HepG2 (cell line): ENCODE results near the gene PFN4. TPM values are rescaled to one million over a fixed set of nuclear protein-coding genes. Genes with fewer than 3 reads are reported as not detected.

ENCODE experiments used
- FOXA1 ChIP-seq, 2 experiments: fragments of 450-650 bp in 1 of 2; sonication (generic) in 1 of 2; formaldehyde crosslinking in 1 of 2; IDR thresholded peaks; 2 replicates each; pipeline versions ENCODE4 v1.4.0 to v1.6.1; 2016 to 2020; ENCODE audit warnings: missing genetic modification reagents in 1 of 2
- HMGXB4 ChIP-seq, 2 experiments: sonication (generic) in 1 of 2; formaldehyde crosslinking in 1 of 2; IDR thresholded peaks; 2 replicates each; pipeline versions ENCODE4 v1.4.0 to v1.6.1; 2018 to 2020; ENCODE audit warnings: missing genetic modification reagents in 2 of 2, borderline replicate concordance in 1 of 2, low read depth in 1 of 2, mild to moderate bottlenecking in 1 of 2, missing biosample characterization in 1 of 2
- ISX ChIP-seq: sonication (generic); formaldehyde crosslinking; conservative IDR thresholded peaks from 2 replicates; pipeline ENCODE4 v1.5.0; 2020; ENCODE audit warnings: missing genetic modification reagents
- KLF13 ChIP-seq: sonication (generic); formaldehyde crosslinking; IDR thresholded peaks from 2 replicates; pipeline ENCODE4 v1.4.0; 2020; ENCODE audit warnings: mild to moderate bottlenecking, missing genetic modification reagents
- PHF20 ChIP-seq: sonication (generic); formaldehyde crosslinking; IDR thresholded peaks from 2 replicates; pipeline ENCODE4 v1.5.0; 2020; ENCODE audit warnings: mild to moderate bottlenecking, missing genetic modification reagents
- RORA ChIP-seq: sonication (generic); formaldehyde crosslinking; IDR thresholded peaks from 2 replicates; pipeline ENCODE4 v1.5.0; 2020; ENCODE audit warnings: mild to moderate bottlenecking, missing genetic modification reagents, moderate library complexity
- SAP130 ChIP-seq: IDR thresholded peaks from 2 replicates; pipeline ENCODE4 v1.6.1; 2016; ENCODE audit warnings: low read depth
- SMC3 ChIP-seq: IDR thresholded peaks from 2 replicates; pipeline ENCODE4 v1.6.1; 2011; ENCODE audit warnings: low read length, improper control_type of control experiment
- SOX13 ChIP-seq, 3 experiments: fragments of 450-650 bp in 1 of 3; sonication (generic) in 1 of 3; formaldehyde crosslinking in 1 of 3; IDR thresholded peaks in 2 of 3; conservative IDR thresholded peaks in 1 of 3; 2 replicates each; pipeline versions ENCODE4 v1.5.0 to v1.6.1; 2016 to 2020; ENCODE audit warnings: antibody characterized with exemption in 1 of 3, mild to moderate bottlenecking in 1 of 3, missing compliant biosample characterization in 1 of 3, missing genetic modification reagents in 1 of 3, moderate library complexity in 1 of 3
- TBL1XR1 ChIP-seq: fragments of 150-350 bp; IDR thresholded peaks from 2 replicates; pipeline ENCODE4 v1.6.1; 2014; ENCODE audit warnings: borderline replicate concordance, low read length; ENCODE audit not compliant: partially characterized antibody
- TMF1 ChIP-seq: sonication (generic); formaldehyde crosslinking; IDR thresholded peaks from 2 replicates; pipeline ENCODE4 v1.8.1; 2022; ENCODE audit warnings: low read depth, missing genetic modification reagents
- YY1 ChIP-seq: IDR thresholded peaks from 2 replicates; pipeline ENCODE4 v1.6.1; 2011; ENCODE audit warnings: low read length, low read depth, moderate library complexity, mild to moderate bottlenecking; ENCODE audit not compliant: insufficient read depth, insufficient replicate concordance
- ZBTB1 ChIP-seq: sonication (generic); formaldehyde crosslinking; IDR thresholded peaks from 2 replicates; pipeline ENCODE4 v1.4.0; 2020; ENCODE audit warnings: missing genetic modification reagents, borderline replicate concordance
- ZBTB8A ChIP-seq: sonication (generic); formaldehyde crosslinking; IDR thresholded peaks from 2 replicates; pipeline ENCODE4 v1.4.0; 2020; ENCODE audit warnings: mild to moderate bottlenecking, low read depth, missing genetic modification reagents, borderline replicate concordance
- ZFP37 ChIP-seq: sonication (generic); formaldehyde crosslinking; IDR thresholded peaks from 2 replicates; pipeline ENCODE4 v1.4.0; 2020; ENCODE audit warnings: missing genetic modification reagents, borderline replicate concordance
- ZNF12 ChIP-seq: sonication (generic); formaldehyde crosslinking; IDR thresholded peaks from 2 replicates; pipeline ENCODE4 v1.5.0; 2020; ENCODE audit warnings: missing genetic modification reagents
- ZNF274 ChIP-seq: sonication (generic); formaldehyde crosslinking; IDR thresholded peaks from 2 replicates; pipeline ENCODE4 v1.5.1; 2020; ENCODE audit warnings: mild to moderate bottlenecking, missing genetic modification reagents
- ZNF343 ChIP-seq: sonication (generic); formaldehyde crosslinking; IDR thresholded peaks from 2 replicates; pipeline ENCODE4 v1.4.0; 2020; ENCODE audit warnings: mild to moderate bottlenecking, missing genetic modification reagents
- ZNF383 ChIP-seq: sonication (generic); formaldehyde crosslinking; IDR thresholded peaks from 2 replicates; pipeline ENCODE4 v1.4.0; 2020; ENCODE audit warnings: missing genetic modification reagents, mild to moderate bottlenecking, borderline replicate concordance
- ZNF484 ChIP-seq: sonication (generic); formaldehyde crosslinking; IDR thresholded peaks from 2 replicates; pipeline ENCODE4 v1.5.1; 2020; ENCODE audit warnings: mild to moderate bottlenecking, low read depth, missing genetic modification reagents, borderline replicate concordance
- ZNF546 ChIP-seq: sonication (generic); formaldehyde crosslinking; conservative IDR thresholded peaks from 2 replicates; pipeline ENCODE4 v1.8.1; 2023; ENCODE audit warnings: mild to moderate bottlenecking, missing genetic modification reagents
- ZNF607 ChIP-seq: sonication (generic); formaldehyde crosslinking; IDR thresholded peaks from 2 replicates; pipeline ENCODE4 v1.5.1; 2020; ENCODE audit warnings: missing genetic modification reagents, mild to moderate bottlenecking, borderline replicate concordance
- ZSCAN22 ChIP-seq: sonication (generic); formaldehyde crosslinking; IDR thresholded peaks from 2 replicates; pipeline ENCODE4 v1.4.0; 2020; ENCODE audit warnings: mild to moderate bottlenecking, missing genetic modification reagents
- polyA plus RNA-seq, 8 experiments: library from polyadenylated mRNA; depleted of rRNA in 3 of 8; stranded (reverse) in 7 of 8; unstranded in 1 of 8; fragments of >200 nt; fragmentation: Illumina TruSeq in 4 of 8; extraction: Trizol in 4 of 8; gene quantifications; 2 replicates each; pipeline versions ENCODE4 v1.2.1 to v1.2.3, GENCODE V29; 2011 to 2016; ENCODE audit warnings: low read depth in 4 of 8, missing spikeins in 1 of 8, mixed read lengths in 1 of 8; ENCODE audit not compliant: insufficient read depth in 1 of 8
- total RNA-seq, 5 experiments: library from RNA; depleted of rRNA; stranded (reverse); fragments of >200 nt; fragmentation: Illumina TruSeq; extraction: Trizol; gene quantifications; 2 replicates each; pipeline ENCODE4 v1.2.3, GENCODE V29; 2016; ENCODE audit warnings: low read depth in 1 of 5
- TF ChIP-seq, protein P1 (sequence below): sonication (generic); formaldehyde crosslinking; IDR thresholded peaks from 2 replicates; pipeline ENCODE4 v1.4.0; 2020; ENCODE audit warnings: missing genetic modification reagents
- TF ChIP-seq, protein P2 (sequence below): sonication (generic); formaldehyde crosslinking; IDR thresholded peaks from 2 replicates; pipeline ENCODE4 v1.5.1; 2020; ENCODE audit warnings: missing genetic modification reagents, mild to moderate bottlenecking, borderline replicate concordance

PFN4 gene
- total and polyA plus RNA-seq, 2 of the 13 experiments (the other 11 are each of a cell fraction or from before 2014, with no cell fraction given) = 0.12 to 0.20 TPM

GRCh38 chr2:24084386-24085199, 38.5 kb downstream of the PFN4 start, which contains the start of gene TP53I3 (continued):
- no peak for TF ChIP-seq ZSCAN22 (CRISPR knock-in tag)
- TF ChIP-seq TMF1 (CRISPR knock-in tag) = peak; percentile 97
- no peak; the same call in 1 of the 2 replicates for TF ChIP-seq KLF13 (CRISPR knock-in tag)
- TF ChIP-seq ZBTB1 (CRISPR knock-in tag) = 0 out of 2 replicates have a peak, but pooled peaks have one; percentile 10
- TF ChIP-seq, protein P1, sequence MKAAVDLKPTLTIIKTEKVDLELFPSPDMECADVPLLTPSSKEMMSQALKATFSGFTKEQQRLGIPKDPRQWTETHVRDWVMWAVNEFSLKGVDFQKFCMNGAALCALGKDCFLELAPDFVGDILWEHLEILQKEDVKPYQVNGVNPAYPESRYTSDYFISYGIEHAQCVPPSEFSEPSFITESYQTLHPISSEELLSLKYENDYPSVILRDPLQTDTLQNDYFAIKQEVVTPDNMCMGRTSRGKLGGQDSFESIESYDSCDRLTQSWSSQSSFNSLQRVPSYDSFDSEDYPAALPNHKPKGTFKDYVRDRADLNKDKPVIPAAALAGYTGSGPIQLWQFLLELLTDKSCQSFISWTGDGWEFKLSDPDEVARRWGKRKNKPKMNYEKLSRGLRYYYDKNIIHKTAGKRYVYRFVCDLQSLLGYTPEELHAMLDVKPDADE = peak; percentile 76; the same call in 1 of the 2 replicates
- TF ChIP-seq RORA (CRISPR knock-in tag) = no peak
- TF ChIP-seq ZNF607 (CRISPR knock-in tag) = peak; percentile 40
- peak; percentile 87; the same call in 1 of the 2 replicates for TF ChIP-seq ZNF343 (CRISPR knock-in tag)
- peak; percentile 82; the same call in 1 of the 2 replicates for TF ChIP-seq ZNF274 (CRISPR knock-in tag)
- TF ChIP-seq ZFP37 = no peak
- peak; percentile 58; the same call in 1 of the 2 replicates for TF ChIP-seq SOX13 (IDR thresholded peaks at IDR 0.05)
- TF ChIP-seq SOX13 (CRISPR knock-in tag; conservative IDR thresholded peaks at IDR 0.05 in 1 of 2, IDR thresholded peaks at IDR 0.05 in 1 of 2) = no peak
- TF ChIP-seq PHF20 (CRISPR knock-in tag) = peak; percentile 33
- TF ChIP-seq YY1 = peak; percentile 61
- peak; percentile 99 to 100 for TF ChIP-seq HMGXB4 (CRISPR knock-in tag; IDR thresholded peaks at IDR 0.05; ENCODE audit: borderline replicate concordance in 1 of 2, low read depth in 1 of 2)
- peak; percentile 6; the same call in 1 of the 2 replicates for TF ChIP-seq SMC3
- no peak; the same call in 1 of the 2 replicates for TF ChIP-seq ZNF383 (CRISPR knock-in tag)
- no peak for TF ChIP-seq ZNF484
- TF ChIP-seq ISX (CRISPR knock-in tag) = 0 out of 2 replicates have a peak, but pooled peaks have one; percentile 10
- no peak for TF ChIP-seq TBL1XR1
- peak; percentile 61 for TF ChIP-seq SAP130 (CRISPR knock-in tag)
- TF ChIP-seq, protein P2, sequence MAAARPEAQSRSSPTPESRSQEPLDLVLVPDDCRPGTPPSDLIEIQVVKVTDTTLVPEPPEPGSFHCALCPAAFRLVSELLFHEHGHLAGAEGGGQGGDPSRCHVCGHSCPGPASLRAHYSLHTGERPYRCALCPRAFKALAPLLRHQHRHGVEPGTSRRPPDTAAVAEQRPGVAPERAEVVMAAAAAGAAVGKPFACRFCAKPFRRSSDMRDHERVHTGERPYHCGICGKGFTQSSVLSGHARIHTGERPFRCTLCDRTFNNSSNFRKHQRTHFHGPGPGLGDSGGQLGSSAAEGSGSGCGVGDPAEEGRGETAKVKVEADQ (CRISPR knock-in tag) = 0 out of 2 replicates have a peak, but pooled peaks have one; percentile 21
- TF ChIP-seq ZBTB8A = 0 out of 2 replicates have a peak, but pooled peaks have one; percentile 5
- no peak; the same call in none of the 2 replicates for TF ChIP-seq ZNF546
- no peak for TF ChIP-seq ZNF12 (CRISPR knock-in tag)
- no peak for TF ChIP-seq FOXA1 (IDR thresholded peaks at IDR 0.05)
- no peak for TF ChIP-seq FOXA1 (CRISPR knock-in tag; IDR thresholded peaks at IDR 0.05)
